ENCODE results near the gene PDAP1. TPM values are rescaled to one million over a fixed set of nuclear protein-coding genes. Genes with fewer than 3 reads are reported as not detected.

The PDAP1 gene
- total RNA-seq, 1 experiment from 2014 or later = 180 TPM

DNA sequence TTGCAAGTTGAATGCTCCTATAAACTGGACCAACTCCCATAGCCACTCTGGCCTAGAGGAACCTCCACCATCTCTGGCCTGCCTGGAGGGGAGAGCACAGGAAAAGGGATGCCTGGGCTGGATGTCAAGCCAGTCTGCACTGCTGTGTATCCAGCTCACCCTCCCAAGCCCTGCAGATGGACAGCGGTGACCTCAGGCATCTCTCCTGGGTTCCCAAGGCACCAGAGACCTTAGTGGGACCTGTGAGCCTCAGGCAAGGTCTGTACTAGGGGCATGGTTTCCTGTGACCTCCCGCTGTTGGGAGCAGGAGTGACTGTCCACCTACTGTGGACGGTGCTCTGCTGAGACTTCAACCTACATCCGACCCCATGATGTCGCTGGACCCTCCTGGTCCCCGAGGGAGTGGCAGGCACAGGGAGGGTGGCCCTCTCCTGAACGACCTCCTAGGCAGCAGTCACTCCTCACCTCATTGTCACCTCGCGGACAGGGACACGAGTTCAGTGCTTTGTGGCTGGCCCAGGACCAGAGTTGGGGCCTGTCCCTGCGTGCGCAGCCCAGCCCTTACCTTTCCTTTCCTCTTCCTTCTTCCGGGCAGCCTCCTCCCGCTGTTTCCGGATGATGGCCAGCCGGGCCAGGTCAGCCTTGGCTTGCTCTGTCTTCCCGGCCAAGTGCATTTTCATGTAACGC lies 11.0 kb downstream of the PDAP1 start:
- ChIA-PET POLR2A (no interaction called here), CTCF (no interaction called here)
- no peaks in the 10 kb centered on the region for H3K9me3 Mint-ChIP-seq (ENCODE audit: unreplicated experiment)
- no peak overlapping the region for H3K4me3 Mint-ChIP-seq (ENCODE audit: unreplicated experiment)
- Histone ChIP-seq H3K4me3 (ENCODE audit: low read depth, low read length) (no peak overlapping the region), H3K27me3 (replicated peaks; ENCODE audit: control insufficient read depth, insufficient read depth, low read length) (no peaks in the 10 kb centered on the region), H3K36me3 (ENCODE audit: control insufficient read depth, insufficient read depth, low read length) (peaks cover 7% of the 10 kb centered on the region), H3K9me3 (no peaks in the 10 kb centered on the region), H3K4me1 (no peaks in the 10 kb centered on the region)
- DNase-seq = no peak
- H3K4me1 Mint-ChIP-seq (ENCODE audit: low read depth, unreplicated experiment) = peaks cover 4% of the 10 kb centered on the region
- H3K36me3 Mint-ChIP-seq (ENCODE audit: insufficient read depth, unreplicated experiment) = peaks cover 100% of the 10 kb centered on the region
- TF ChIP-seq, protein P1, sequence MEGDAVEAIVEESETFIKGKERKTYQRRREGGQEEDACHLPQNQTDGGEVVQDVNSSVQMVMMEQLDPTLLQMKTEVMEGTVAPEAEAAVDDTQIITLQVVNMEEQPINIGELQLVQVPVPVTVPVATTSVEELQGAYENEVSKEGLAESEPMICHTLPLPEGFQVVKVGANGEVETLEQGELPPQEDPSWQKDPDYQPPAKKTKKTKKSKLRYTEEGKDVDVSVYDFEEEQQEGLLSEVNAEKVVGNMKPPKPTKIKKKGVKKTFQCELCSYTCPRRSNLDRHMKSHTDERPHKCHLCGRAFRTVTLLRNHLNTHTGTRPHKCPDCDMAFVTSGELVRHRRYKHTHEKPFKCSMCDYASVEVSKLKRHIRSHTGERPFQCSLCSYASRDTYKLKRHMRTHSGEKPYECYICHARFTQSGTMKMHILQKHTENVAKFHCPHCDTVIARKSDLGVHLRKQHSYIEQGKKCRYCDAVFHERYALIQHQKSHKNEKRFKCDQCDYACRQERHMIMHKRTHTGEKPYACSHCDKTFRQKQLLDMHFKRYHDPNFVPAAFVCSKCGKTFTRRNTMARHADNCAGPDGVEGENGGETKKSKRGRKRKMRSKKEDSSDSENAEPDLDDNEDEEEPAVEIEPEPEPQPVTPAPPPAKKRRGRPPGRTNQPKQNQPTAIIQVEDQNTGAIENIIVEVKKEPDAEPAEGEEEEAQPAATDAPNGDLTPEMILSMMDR (IDR thresholded peaks at IDR 0.05; ENCODE audit: insufficient read depth in 1 of 2, low read depth in 1 of 2, low read length in 1 of 2, severe bottlenecking in 1 of 2, unreplicated experiment in 1 of 2) = no peak
- H3K27ac Mint-ChIP-seq (ENCODE audit: unreplicated experiment) = peak overlapping the region; percentile 53
- no TSS peak for BruUV-seq (replicated peaks)
- no peaks in the 10 kb centered on the region for H3K27me3 Mint-ChIP-seq (ENCODE audit: insufficient read depth, unreplicated experiment)
- intact Hi-C loops (cut with micrococcal nuclease; ENCODE audit: unreplicated experiment) = no loop called here

DNA sequence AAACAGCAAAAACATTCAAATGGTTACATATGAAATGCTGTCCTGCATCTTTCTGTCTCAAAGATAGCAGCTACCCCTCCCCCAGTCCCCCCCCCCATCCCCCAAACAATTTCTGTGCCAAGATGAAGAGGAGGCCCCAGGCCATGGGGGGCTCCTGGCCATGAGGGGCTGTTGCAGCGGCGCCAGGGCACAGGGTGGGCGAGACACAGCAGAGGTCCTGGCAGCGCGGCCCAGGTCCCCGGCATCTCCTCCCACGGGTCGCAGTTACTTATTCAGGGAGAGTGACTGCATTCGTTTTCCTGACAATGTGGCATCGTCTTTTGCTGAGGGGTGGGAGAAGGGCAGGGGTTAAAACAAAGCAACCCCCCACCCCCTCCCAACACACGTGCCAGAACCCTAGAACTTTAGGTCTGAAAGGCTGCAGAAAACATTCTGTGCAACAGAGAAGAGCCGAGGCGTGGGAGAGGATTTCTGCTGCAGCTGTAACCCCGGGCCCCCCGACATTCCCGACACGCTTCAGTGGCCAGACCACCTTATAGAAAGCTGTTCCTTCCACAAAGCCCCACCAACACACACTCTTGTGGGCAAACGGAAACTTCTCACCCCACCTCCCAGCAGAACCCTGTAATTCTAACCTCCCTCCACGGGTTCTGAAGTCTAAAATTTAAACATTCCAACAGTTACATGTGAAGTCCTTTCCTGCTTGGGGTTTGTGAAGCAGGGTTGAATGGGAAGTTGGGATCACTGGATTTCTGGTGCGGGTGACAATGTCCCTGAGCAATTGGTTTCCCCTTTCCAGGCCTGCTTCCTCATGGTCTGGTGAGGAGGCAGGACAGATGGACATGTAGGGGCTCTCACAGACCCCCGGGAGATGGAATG lies 11.7 kb downstream of the PDAP1 start:
- no peak for DNase-seq
- no peaks in the 10 kb centered on the region for H3K27me3 ChIP-seq (replicated peaks; ENCODE audit: control insufficient read depth, insufficient read depth, low read length)
- Mint-ChIP-seq H3K27me3 (ENCODE audit: insufficient read depth, unreplicated experiment) (no peaks in the 10 kb centered on the region), H3K27ac (ENCODE audit: unreplicated experiment) (no peak overlapping the region), H3K4me3 (ENCODE audit: unreplicated experiment) (no peak overlapping the region), H3K9me3 (ENCODE audit: unreplicated experiment) (no peaks in the 10 kb centered on the region), H3K36me3 (ENCODE audit: insufficient read depth, unreplicated experiment) (peaks cover 100% of the 10 kb centered on the region), H3K4me1 (ENCODE audit: low read depth, unreplicated experiment) (peaks cover 4% of the 10 kb centered on the region)
- intact Hi-C loops (cut with micrococcal nuclease; ENCODE audit: unreplicated experiment) = no loop called here
- BruUV-seq (replicated peaks) = no TSS peak
- CTCF ChIA-PET = no interaction called here
- H3K4me1 ChIP-seq = no peaks in the 10 kb centered on the region
- H3K4me3 ChIP-seq (ENCODE audit: low read depth, low read length) = no peak overlapping the region
- H3K36me3 ChIP-seq (ENCODE audit: control insufficient read depth, insufficient read depth, low read length) = peaks cover 7% of the 10 kb centered on the region
- no peaks in the 10 kb centered on the region for H3K9me3 ChIP-seq
- TF ChIP-seq, protein P1 (IDR thresholded peaks at IDR 0.05; ENCODE audit: insufficient read depth in 1 of 2, low read depth in 1 of 2, low read length in 1 of 2, severe bottlenecking in 1 of 2, unreplicated experiment in 1 of 2) = no peak
- POLR2A ChIA-PET = no interaction called here

DNA sequence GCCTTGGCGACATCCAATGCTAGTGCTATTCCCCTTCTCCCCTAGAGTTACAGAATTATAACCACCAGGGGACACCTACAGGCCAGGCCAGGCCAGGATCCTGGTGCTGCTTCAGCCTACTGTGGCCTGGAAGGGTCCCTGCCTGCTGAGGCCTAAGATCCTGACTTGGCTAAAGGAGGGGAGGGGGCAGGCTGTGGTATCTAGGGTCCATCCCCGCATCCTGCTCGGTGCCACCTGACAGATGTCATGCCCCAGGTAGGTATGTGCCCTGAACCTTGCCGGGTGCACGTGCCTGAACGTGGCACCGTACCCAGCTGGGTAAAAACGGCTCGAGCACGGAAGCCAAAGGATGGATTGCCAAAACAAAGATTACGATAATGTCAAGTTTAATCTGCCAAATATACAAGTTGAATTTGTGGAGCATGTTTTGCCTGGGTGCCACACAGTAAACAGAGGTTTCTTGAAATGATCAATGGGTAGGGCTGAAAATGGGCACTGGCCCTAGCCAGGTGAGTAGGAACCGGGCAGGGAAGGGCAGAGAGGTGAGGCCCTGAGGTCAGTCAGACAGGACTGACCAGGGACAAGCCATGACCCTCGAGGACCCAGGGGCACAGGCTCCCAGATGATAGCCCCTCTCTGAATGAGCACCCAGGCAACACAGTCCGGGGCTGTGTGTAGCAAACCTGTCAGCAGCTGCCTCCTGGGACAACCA lies 12.6 kb downstream of the PDAP1 start:
- H3K4me1 ChIP-seq = no peaks in the 10 kb centered on the region
- TF ChIP-seq, protein P1 (IDR thresholded peaks at IDR 0.05; ENCODE audit: insufficient read depth in 1 of 2, low read depth in 1 of 2, low read length in 1 of 2, severe bottlenecking in 1 of 2, unreplicated experiment in 1 of 2) = peak; percentile 11 to 20
- intact Hi-C loops (cut with micrococcal nuclease; ENCODE audit: unreplicated experiment) = no loop called here
- H3K9me3 ChIP-seq = no peaks in the 10 kb centered on the region
- Mint-ChIP-seq H3K9me3 (ENCODE audit: unreplicated experiment) (no peaks in the 10 kb centered on the region), H3K4me1 (ENCODE audit: low read depth, unreplicated experiment) (peaks cover 4% of the 10 kb centered on the region), H3K27ac (ENCODE audit: unreplicated experiment) (no peak overlapping the region), H3K27me3 (ENCODE audit: insufficient read depth, unreplicated experiment) (no peaks in the 10 kb centered on the region), H3K4me3 (ENCODE audit: unreplicated experiment) (no peak overlapping the region), H3K36me3 (ENCODE audit: insufficient read depth, unreplicated experiment) (peaks cover 100% of the 10 kb centered on the region)
- TSS peak; percentile 98 for BruUV-seq (replicated peaks)
- no peak overlapping the region for H3K4me3 ChIP-seq (ENCODE audit: low read depth, low read length)
- ChIA-PET POLR2A (interaction anchor here (0.6 kb wide), 1 partner anchor 13 kb away, joined by 3 read pairs; the partner anchor contains the start of genes BUD31 and PDAP1), CTCF (no interaction called here)
- H3K27me3 ChIP-seq (replicated peaks; ENCODE audit: control insufficient read depth, insufficient read depth, low read length) = no peaks in the 10 kb centered on the region
- no peak for DNase-seq
- H3K36me3 ChIP-seq (ENCODE audit: control insufficient read depth, insufficient read depth, low read length) = peaks cover 10% of the 10 kb centered on the region

Data from Caco-2 (cell line).